ENCODE data around the gene HAND2.

The HAND2 gene

DNA sequence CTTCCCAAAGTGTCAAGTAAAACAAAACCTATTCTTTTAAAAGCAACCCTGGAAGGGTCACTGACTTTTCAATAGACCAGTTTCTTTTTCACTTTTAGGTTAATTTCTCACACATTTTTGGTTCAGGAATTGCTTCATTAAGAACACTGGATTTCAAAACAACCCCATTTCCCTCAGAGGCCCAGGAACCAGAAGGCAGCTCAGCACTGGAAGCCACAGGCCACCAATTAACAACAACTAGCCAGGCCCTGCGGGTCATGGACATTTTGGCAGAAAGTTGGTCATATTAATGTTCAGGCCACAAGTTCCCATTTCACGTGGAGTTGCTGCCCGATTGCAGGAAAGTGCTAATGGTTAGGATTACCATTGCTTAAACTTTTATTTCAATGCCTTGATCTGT is 39.8 kb downstream of the HAND2 start:
- TF ChIP-seq, protein P1, sequence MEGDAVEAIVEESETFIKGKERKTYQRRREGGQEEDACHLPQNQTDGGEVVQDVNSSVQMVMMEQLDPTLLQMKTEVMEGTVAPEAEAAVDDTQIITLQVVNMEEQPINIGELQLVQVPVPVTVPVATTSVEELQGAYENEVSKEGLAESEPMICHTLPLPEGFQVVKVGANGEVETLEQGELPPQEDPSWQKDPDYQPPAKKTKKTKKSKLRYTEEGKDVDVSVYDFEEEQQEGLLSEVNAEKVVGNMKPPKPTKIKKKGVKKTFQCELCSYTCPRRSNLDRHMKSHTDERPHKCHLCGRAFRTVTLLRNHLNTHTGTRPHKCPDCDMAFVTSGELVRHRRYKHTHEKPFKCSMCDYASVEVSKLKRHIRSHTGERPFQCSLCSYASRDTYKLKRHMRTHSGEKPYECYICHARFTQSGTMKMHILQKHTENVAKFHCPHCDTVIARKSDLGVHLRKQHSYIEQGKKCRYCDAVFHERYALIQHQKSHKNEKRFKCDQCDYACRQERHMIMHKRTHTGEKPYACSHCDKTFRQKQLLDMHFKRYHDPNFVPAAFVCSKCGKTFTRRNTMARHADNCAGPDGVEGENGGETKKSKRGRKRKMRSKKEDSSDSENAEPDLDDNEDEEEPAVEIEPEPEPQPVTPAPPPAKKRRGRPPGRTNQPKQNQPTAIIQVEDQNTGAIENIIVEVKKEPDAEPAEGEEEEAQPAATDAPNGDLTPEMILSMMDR (IDR thresholded peaks at IDR 0.05; ENCODE audit: low read depth, low read length), result no peak
- Histone ChIP-seq H3K9me3 (ENCODE audit: severe bottlenecking) (no peaks in the 10 kb centered on the region), H3K27ac (no peak overlapping the region), H3K4me3 (ENCODE audit: low read depth, low read length) (no peak overlapping the region), H3K27me3 (ENCODE audit: insufficient read depth, low read depth, severe bottlenecking) (no peaks in the 10 kb centered on the region), H3K36me3 (no peaks in the 10 kb centered on the region)
- DNase-seq, result no peak

GRCh38 chr4:173489514-173489913 is 40.5 kb downstream of the HAND2 start:
- TF ChIP-seq, protein P1 (IDR thresholded peaks at IDR 0.05; ENCODE audit: low read depth, low read length), result no peak
- no peak for DNase-seq
- Histone ChIP-seq H3K9me3 (ENCODE audit: severe bottlenecking) (no peaks in the 10 kb centered on the region), H3K36me3 (no peaks in the 10 kb centered on the region), H3K27me3 (ENCODE audit: insufficient read depth, low read depth, severe bottlenecking) (no peaks in the 10 kb centered on the region), H3K4me3 (ENCODE audit: low read depth, low read length) (no peak overlapping the region), H3K27ac (no peak overlapping the region)

DNA sequence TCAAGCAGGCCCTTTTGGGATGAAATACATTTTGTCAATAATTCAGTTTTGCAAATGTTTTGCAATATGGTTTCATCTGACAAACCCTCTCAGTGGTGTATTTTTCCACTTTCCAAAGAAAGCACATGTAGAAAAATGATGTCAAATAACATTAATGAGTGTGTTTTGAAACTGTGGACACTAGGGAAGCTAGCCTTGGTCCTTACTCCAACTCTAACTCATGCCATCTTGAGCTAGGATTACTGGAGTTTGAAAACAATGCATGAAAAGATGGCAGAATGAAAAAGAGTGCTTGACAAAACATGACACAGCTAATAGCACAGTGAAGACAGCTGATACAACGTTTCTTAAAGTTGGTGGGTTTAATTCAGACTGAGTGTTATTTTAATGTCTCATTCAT is 41.4 kb downstream of the HAND2 start:
- H3K27ac ChIP-seq, result no peak overlapping the region
- H3K4me3 ChIP-seq (ENCODE audit: low read depth, low read length), result no peak overlapping the region
- H3K27me3 ChIP-seq (ENCODE audit: insufficient read depth, low read depth, severe bottlenecking), result no peaks in the 10 kb centered on the region
- no peak for DNase-seq
- TF ChIP-seq, protein P1 (IDR thresholded peaks at IDR 0.05; ENCODE audit: low read depth, low read length), result no peak
- no peaks in the 10 kb centered on the region for H3K9me3 ChIP-seq (ENCODE audit: severe bottlenecking)
- H3K36me3 ChIP-seq, result no peaks in the 10 kb centered on the region

GRCh38 chr4:173488074-173488473 is 42.0 kb downstream of the HAND2 start:
- TF ChIP-seq, protein P1 (IDR thresholded peaks at IDR 0.05; ENCODE audit: low read depth, low read length), result no peak
- DNase-seq, result no peak
- H3K36me3 ChIP-seq, result no peaks in the 10 kb centered on the region
- H3K4me3 ChIP-seq (ENCODE audit: low read depth, low read length), result no peak overlapping the region
- H3K27me3 ChIP-seq (ENCODE audit: insufficient read depth, low read depth, severe bottlenecking), result no peaks in the 10 kb centered on the region
- no peaks in the 10 kb centered on the region for H3K9me3 ChIP-seq (ENCODE audit: severe bottlenecking)
- no peak overlapping the region for H3K27ac ChIP-seq

DNA sequence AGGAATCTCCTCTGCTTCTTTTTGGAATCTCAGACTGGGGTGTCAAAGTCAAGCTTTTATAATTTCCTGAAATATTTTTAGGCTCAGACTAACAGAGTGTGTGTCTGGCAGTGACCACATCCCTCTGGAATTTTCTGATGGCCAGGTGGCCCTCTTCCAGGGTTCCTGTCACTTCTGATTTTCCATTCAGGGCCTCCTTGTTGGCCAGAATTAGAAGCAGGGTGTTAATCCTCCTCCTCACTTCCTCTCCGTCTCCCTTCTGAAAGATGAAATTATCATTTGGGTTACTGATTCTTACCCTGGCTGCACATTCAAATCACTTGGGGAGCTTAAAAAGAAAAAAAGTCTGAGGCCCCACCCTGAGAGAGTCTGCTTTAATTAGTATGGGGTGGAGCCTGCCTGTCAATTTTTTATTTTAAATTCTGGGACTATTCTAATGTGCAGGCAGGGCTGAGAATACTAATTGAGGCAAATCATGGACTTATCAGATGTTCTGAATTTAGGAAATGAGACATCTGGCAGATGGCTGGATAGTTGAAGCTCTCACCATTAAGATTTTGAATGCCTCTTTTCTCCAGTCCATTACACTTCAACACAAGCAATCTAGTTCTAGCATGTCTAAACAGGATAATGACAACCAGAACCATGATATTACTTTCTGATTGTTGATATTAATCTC is 43.2 kb downstream of the HAND2 start:
- DNase-seq, result no peak
- Histone ChIP-seq H3K4me3 (ENCODE audit: low read depth, low read length) (no peak overlapping the region), H3K9me3 (ENCODE audit: severe bottlenecking) (no peaks in the 10 kb centered on the region), H3K36me3 (no peaks in the 10 kb centered on the region), H3K27ac (no peak overlapping the region), H3K27me3 (ENCODE audit: insufficient read depth, low read depth, severe bottlenecking) (no peaks in the 10 kb centered on the region)
- TF ChIP-seq, protein P1 (IDR thresholded peaks at IDR 0.05; ENCODE audit: low read depth, low read length), result no peak

- DNase-seq, result no peak
- no peak overlapping the region for H3K4me3 ChIP-seq (ENCODE audit: low read depth, low read length)
- H3K9me3 ChIP-seq (ENCODE audit: severe bottlenecking), result no peaks in the 10 kb centered on the region
- H3K36me3 ChIP-seq, result no peaks in the 10 kb centered on the region
- H3K27ac ChIP-seq, result no peak overlapping the region
- H3K27me3 ChIP-seq (ENCODE audit: insufficient read depth, low read depth, severe bottlenecking), result no peaks in the 10 kb centered on the region
- TF ChIP-seq, protein P1 (IDR thresholded peaks at IDR 0.05; ENCODE audit: low read depth, low read length), result no peak
Measured at GRCh38 chr4:173485164-173485563, 44.9 kb downstream of the HAND2 start.

All from WERI-Rb-1 (cell line).